Right lobe of liver (tissue), 6 donors: ENCODE measurements around the gene DNAJC21. TPM values are rescaled to one million over a fixed set of nuclear protein-coding genes. Genes with fewer than 3 reads are reported as not detected.

ENCODE experiments used
- ATAC-seq, 4 donors: fragments of 200-7000 bp; cut with Tn5 transposase; one replicate each; pipeline ENCODE4 v1.9.1; 2020; ENCODE audit warnings: mild to moderate bottlenecking in 4 of 4, moderate library complexity in 4 of 4
- DNase-seq, 3 donors: peaks; one replicate each; pipeline ENCODE4 v3.0.0-alpha.2; 2020
- H3K27ac ChIP-seq, 3 donors: fragments of 200-600 bp; one replicate each; pipeline ENCODE4 v1.8.0; 2022
- H3K27me3 ChIP-seq, 2 donors: fragments of 200-600 bp; one replicate each; pipeline ENCODE4 v1.8.0; 2022
- H3K36me3 ChIP-seq, 4 donors: fragments of 200-600 bp; sonication (generic) in 1 of 4; one replicate each; pipeline versions ENCODE4 v1.5.1 to v1.8.0; 2017 to 2022; ENCODE audit warnings: control low read depth in 1 of 4
- H3K4me1 ChIP-seq, 4 donors: fragments of 200-600 bp; sonication (generic) in 1 of 4; one replicate each; pipeline versions ENCODE4 v1.5.1 to v1.8.0; 2017 to 2022; ENCODE audit warnings: control low read depth in 1 of 4
- H3K4me3 ChIP-seq, 3 donors: fragments of 200-600 bp; one replicate each; pipeline ENCODE4 v1.8.0; 2022
- H3K9me3 ChIP-seq, 4 donors: fragments of 200-600 bp; sonication (generic) in 1 of 4; one replicate each; pipeline versions ENCODE4 v1.5.1 to v1.8.0; 2017 to 2022; ENCODE audit warnings: control low read depth in 1 of 4
- CTCF ChIP-seq, 4 donors: fragments of 200-600 bp in 3 of 4; fragments of 450-650 bp in 1 of 4; IDR thresholded peaks; one replicate each; pipeline versions ENCODE4 v1.5.1 to v1.8.0; 2016 to 2022; ENCODE audit warnings: antibody characterized with exemption in 4 of 4, mild to moderate bottlenecking in 2 of 4
- POLR2A ChIP-seq: fragments of 450-650 bp; IDR thresholded peaks from one replicate; pipeline ENCODE4 v1.6.1; 2017; ENCODE audit warnings: antibody characterized with exemption, mild to moderate bottlenecking
- WGBS: methylation state at CpG from one replicate; pipeline ENCODE4 v1.1.6; 2018; ENCODE audit warnings: low coverage, low lambda C conversion rate; ENCODE audit not compliant: insufficient coverage; ENCODE audit errors: missing lambda C conversion rate; 5-methylcytosine and 5-hydroxymethylcytosine counted together
- intact Hi-C, 2 donors: fragments of 100-400 bp; cut with DNase I; formaldehyde crosslinking; loops; one replicate each; pipeline versions ENCODE4 v1.11.2 to v1.14.1; 2022
- total RNA-seq, 6 experiments: library from RNA; depleted of rRNA in 2 of 6; stranded (reverse); fragments of >200 nt in 2 of 6; fragmentation: NEBNext Ultra II Directional in 3 of 6; extraction: Animal tissue kit (Norgen Biotek cat#: 25700) in 3 of 6; gene quantifications; one replicate each; pipeline versions ENCODE4 v1.1.0 to v1.2.4, GENCODE V29; 2016 to 2023
- donor health status: DM: no; HTN: yes; CAD: no.
- donor health status: DM: no; HTN: no; CAD: no.
- donor health status: DM: no; HTN: no; CAD: no.
- donor health status: DM: no; HTN: yes; CAD: no.
- donor health status: DM: no; HTN: yes; CAD: no.

The DNAJC21 gene
- total RNA-seq, 6 experiments from 2014 or later, result 13.3 to 23.9 (median 20.2) TPM

GRCh38 chr5:34903260-34903659 is 26.1 kb upstream of the DNAJC21 start:
- Histone ChIP-seq H3K9me3 (no peaks in the 10 kb centered on the region), H3K4me1 (no peaks in the 10 kb centered on the region), H3K4me3 (no peak overlapping the region), H3K27ac (no peak overlapping the region), H3K36me3 (no peaks in the 10 kb centered on the region), H3K27me3 (no peaks in the 10 kb centered on the region)
- intact Hi-C loops, result loop anchor here in 1 of 2 donors (5.0 kb wide), 1 partner anchor 426 kb away; no protein-coding TSS in a partner anchor
- no peak for ATAC-seq
- WGBS, result 83% methylated on average over 1 of the region's 1 CpG
- DNase-seq, result no peak
- TF ChIP-seq CTCF (IDR thresholded peaks at IDR 0.05), result no peak
- no peak for TF ChIP-seq POLR2A

DNA sequence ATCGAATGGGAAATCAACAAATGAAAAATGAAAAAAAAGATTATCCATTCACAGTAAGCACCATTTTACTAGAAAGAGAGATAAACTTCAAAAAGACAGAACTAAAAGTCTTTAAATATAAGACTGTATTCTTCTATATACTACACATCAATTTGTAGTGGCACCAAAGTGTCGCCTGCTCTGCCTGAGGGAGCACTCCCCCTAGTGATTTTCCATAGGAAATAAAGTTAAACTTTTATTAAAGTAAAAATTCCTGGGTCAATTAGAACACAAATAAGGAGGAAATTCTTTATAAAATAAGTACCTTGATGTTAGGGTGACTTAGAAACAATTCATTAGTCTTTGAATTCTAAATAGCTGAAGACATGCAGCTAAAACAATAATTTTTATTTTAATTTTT is 23.8 kb upstream of the DNAJC21 start:
- DNase-seq, result no peak
- Histone ChIP-seq H3K9me3 (no peaks in the 10 kb centered on the region), H3K4me1 (no peaks in the 10 kb centered on the region), H3K27ac (no peak overlapping the region), H3K4me3 (no peak overlapping the region), H3K27me3 (no peaks in the 10 kb centered on the region), H3K36me3 (peaks cover 0 to 5% (median 3%) of the 10 kb centered on the region in 4 donors)
- WGBS, result 81% methylated on average over 2 of the region's 2 CpGs
- intact Hi-C loops, result no loop called here
- peak in 1 of 4 donors; percentile 27 for ATAC-seq
- TF ChIP-seq POLR2A, result no peak
- peak; percentile 19 to 45 (median 38) for TF ChIP-seq CTCF (IDR thresholded peaks at IDR 0.05)

DNA sequence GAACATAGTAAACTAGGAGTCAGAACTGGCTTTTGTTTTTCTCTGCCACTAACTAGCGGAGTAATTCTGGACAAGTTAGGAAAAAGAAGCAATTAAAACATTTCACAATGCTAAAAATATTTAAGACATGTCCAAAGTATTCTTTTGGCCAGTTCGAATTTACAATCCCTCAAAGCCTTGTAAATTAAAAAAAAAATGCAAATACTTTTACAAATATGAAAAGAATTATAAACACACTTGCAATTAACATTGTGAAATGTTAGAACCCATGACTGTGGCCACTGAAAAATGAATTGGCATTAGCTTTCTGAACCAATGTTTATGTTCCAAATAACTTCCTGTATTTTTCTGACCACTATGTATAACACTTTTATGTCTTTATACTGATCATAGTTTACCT is 16.3 kb upstream of the DNAJC21 start:
- H3K36me3 ChIP-seq, result peaks cover 0 to 22% (median 6%) of the 10 kb centered on the region in 4 donors
- intact Hi-C loops, result no loop called here
- H3K27me3 ChIP-seq, result no peaks in the 10 kb centered on the region
- peaks cover 0 to 18% (median 8%) of the 10 kb centered on the region in 4 donors for H3K4me1 ChIP-seq
- WGBS, result 80% methylated on average over 2 of the region's 2 CpGs
- ATAC-seq (no peak), DNase-seq (no peak)
- H3K27ac ChIP-seq, result no peak overlapping the region
- H3K9me3 ChIP-seq, result no peaks in the 10 kb centered on the region
- TF ChIP-seq POLR2A, result no peak
- no peak for TF ChIP-seq CTCF (IDR thresholded peaks at IDR 0.05)
- H3K4me3 ChIP-seq, result no peak overlapping the region

DNA sequence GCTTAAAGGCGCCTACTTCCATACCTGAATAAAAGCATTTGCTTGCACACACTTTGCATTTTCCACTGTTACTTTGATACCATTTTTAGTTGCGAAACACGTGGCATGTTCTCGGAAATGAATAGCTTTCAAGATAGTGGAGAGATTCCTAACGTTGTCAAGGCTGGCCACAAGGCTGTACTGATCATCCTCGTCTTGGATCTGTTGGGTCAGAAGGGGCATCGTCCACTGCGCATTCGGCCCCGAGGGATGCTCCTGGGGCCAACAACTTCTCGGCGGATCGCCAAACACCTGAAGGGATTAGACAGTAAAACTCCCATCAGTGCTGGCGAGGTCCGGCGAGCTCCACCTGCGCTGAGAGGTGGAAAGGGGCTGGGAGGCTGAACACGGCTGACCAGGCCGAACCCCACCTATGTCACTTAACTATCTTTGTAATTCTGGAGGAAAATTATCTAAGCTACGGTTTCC is 14.7 kb upstream of the DNAJC21 start:
- Histone ChIP-seq H3K9me3 (no peaks in the 10 kb centered on the region), H3K4me1 (peaks cover 0 to 18% (median 8%) of the 10 kb centered on the region in 4 donors), H3K36me3 (peaks cover 0 to 25% (median 5%) of the 10 kb centered on the region in 4 donors), H3K27ac (peak overlapping the region; percentile 46 to 74 (median 69)), H3K4me3 (peak overlapping the region; percentile 87 to 96 (median 90)), H3K27me3 (no peaks in the 10 kb centered on the region)
- ATAC-seq (peak; percentile 2 to 18 (median 6)), DNase-seq (peak; percentile 41 to 62 (median 54))
- TF ChIP-seq POLR2A (no peak), CTCF (IDR thresholded peaks at IDR 0.05) (no peak)
- intact Hi-C loops, result no loop called here
- WGBS, result 2% methylated on average over 12 of the region's 20 CpGs
